Coronary artery (tissue), 2 donors: ENCODE data around the gene IGFN1.

Source experiments
- DNase-seq: peaks from one replicate; pipeline ENCODE4 v3.0.0-alpha.2; 2017; ENCODE audit warnings: low spot score
- H3K27ac ChIP-seq, 2 donors: fragments of 200-600 bp; sonication (generic); one replicate each; pipeline ENCODE4 v1.5.1; 2016 to 2019
- H3K4me3 ChIP-seq: fragments of 200-600 bp; sonication (generic); 2 replicates; pipeline ENCODE4 v1.5.1; 2016; ENCODE audit warnings: mild to moderate bottlenecking, moderate library complexity
- TF ChIP-seq, protein P1 (sequence below): fragments of 200-600 bp; sonication (generic); IDR thresholded peaks from one replicate; pipeline ENCODE4 v1.5.1; 2019; ENCODE audit warnings: antibody characterized with exemption

The IGFN1 gene

DNA sequence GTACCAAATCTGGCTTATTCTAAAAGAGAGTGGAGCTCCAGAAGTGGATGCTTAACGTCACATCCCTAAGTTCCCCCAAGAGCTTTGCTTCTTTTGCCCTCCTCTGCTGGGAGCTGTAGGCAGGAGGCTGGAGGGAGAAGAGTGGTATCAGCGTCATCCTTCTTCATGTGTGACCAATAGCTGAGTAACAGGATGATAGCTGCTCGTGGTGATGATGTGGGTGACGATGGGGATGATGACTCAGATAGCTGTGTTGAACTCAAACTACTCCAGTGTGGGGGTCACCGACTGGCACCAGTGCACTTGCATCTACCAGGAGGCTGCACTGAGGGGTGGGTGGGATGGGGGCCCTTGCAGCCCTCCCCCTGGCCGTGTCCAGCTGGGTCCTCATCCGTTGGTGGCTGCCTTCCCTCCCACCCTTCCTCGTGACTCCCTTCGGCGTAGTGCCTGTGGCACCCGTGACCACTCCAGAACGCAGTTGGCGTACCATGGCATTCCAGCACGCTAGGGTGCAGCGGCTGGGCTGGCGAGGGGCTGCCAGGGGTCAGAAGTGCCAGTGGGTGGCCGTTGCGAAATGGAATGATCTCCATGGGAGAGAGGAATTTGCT is 1.1 kb downstream of the IGFN1 start:
- no peak overlapping the region for H3K27ac ChIP-seq
- H3K4me3 ChIP-seq, result no peak overlapping the region
- TF ChIP-seq, protein P1, sequence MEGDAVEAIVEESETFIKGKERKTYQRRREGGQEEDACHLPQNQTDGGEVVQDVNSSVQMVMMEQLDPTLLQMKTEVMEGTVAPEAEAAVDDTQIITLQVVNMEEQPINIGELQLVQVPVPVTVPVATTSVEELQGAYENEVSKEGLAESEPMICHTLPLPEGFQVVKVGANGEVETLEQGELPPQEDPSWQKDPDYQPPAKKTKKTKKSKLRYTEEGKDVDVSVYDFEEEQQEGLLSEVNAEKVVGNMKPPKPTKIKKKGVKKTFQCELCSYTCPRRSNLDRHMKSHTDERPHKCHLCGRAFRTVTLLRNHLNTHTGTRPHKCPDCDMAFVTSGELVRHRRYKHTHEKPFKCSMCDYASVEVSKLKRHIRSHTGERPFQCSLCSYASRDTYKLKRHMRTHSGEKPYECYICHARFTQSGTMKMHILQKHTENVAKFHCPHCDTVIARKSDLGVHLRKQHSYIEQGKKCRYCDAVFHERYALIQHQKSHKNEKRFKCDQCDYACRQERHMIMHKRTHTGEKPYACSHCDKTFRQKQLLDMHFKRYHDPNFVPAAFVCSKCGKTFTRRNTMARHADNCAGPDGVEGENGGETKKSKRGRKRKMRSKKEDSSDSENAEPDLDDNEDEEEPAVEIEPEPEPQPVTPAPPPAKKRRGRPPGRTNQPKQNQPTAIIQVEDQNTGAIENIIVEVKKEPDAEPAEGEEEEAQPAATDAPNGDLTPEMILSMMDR, result no peak
- no peak for DNase-seq

DNA sequence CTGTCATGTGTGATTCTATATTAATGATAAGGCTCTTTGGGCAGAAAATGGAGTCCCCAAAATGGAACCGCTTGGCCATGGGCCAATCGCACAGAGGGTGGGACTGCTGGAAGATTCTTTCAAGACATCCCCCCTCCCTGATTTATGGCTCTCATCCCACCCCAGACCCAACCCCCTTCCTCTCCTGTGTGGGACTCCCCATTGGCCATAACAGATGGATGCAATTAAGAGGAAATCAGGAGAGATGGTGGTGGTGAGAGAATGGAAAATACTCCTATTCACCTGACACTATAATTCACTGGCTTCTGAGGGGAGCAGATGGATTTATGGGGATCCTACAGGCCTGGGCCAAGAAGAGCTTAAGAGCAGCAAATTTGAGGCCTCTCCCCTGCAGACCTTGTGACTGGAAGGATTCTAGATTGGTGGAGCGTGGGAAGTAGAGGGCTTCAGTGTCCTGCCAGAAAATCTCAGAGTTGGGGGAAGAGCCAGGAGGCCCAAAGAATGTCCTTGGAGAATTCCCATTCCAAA is 1.7 kb downstream of the IGFN1 start:
- H3K27ac ChIP-seq, result no peak overlapping the region
- DNase-seq, result no peak
- TF ChIP-seq, protein P1, result no peak
- H3K4me3 ChIP-seq, result no peak overlapping the region

DNA sequence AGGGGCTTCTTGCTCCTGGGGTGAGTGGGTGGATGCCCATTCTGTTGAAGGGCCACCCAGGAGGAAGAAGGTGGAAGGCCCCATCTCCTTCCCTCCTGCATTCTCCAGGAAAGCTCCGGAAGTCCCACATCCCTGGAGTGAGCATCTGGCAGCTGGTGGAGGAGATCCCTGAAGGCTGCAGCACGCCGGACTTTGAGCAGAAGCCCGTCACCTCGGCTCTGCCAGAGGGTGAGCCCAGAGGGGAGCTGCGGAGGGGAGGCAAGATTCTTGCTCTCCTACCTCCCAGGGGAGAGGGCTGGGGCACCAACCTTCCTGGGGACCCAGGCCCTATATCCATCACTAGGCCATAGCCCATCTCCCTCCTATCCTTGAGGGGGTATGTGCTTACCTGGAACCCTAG is 3.4 kb downstream of the IGFN1 start:
- DNase-seq, result no peak
- Histone ChIP-seq H3K27ac (no peak overlapping the region), H3K4me3 (no peak overlapping the region)
- TF ChIP-seq, protein P1, result no peak

DNA sequence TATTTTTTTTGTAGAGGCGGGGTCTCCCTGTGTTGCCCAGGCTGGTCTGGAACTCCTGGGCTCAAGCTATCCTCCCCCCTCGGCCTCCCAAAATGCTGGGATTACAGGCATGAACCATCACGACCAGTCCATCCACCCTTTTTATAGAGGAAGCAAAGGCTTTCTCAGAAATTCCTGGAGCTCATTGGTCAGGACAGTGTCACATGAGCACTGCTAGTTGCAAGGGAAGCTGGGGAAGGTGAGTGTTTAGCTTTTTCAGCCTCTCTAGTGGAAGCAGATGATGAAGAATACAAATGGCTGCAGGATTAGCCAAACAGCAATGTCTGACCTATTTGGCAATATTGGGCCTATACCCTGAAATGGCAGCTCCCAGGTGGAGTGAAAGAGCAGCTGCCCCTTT is 8.0 kb downstream of the IGFN1 start:
- no peak for DNase-seq

DNA sequence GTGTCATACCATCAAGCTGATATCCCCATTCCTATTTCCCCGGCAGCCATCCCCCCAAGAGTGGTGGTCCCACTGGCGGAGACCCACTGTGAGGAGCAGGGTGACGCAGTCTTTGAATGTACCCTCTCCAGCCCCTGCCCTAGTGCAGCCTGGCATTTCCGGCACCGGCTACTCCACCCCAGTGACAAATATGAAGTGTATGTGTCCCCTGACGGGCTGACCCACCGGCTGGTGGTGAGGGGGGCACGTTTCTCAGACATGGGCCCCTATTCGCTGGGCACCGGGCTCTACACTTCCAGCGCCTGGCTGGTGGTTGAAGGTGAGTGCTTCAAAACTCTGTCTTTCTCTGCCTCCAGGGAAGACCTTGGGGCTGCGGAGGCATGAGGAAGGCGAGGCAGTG is 14.4 kb downstream of the IGFN1 start:
- DNase-seq, result no peak
- TF ChIP-seq, protein P1, result no peak
- H3K27ac ChIP-seq, result no peak overlapping the region
- H3K4me3 ChIP-seq, result no peak overlapping the region

More for the DNA sequence above, 8.0 kb downstream of the IGFN1 start:
- Histone ChIP-seq H3K27ac (no peak overlapping the region), H3K4me3 (no peak overlapping the region)
- TF ChIP-seq, protein P1, result no peak

DNA sequence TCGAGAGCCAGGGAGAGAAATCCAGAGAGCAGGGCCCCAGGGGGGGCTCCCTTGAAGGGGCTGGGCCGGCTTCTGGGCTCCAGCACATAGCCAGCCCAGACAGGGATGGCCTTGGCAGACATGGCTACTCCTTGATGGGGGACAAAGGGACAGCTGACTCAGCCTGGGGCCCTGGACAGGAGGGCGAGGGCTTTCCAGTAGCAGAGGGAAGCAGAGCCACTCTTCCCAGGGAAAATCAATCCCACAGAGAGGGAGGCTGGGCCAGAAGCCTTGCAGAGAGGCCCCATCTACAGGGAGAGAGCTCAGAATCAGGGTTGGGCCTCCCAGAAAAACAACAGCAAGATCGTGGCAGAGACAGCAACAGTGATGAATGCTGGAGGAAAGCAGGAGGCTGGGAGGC is 15.6 kb downstream of the IGFN1 start:
- Histone ChIP-seq H3K4me3 (no peak overlapping the region), H3K27ac (no peak overlapping the region)
- no peak for DNase-seq
- TF ChIP-seq, protein P1, result no peak

DNA sequence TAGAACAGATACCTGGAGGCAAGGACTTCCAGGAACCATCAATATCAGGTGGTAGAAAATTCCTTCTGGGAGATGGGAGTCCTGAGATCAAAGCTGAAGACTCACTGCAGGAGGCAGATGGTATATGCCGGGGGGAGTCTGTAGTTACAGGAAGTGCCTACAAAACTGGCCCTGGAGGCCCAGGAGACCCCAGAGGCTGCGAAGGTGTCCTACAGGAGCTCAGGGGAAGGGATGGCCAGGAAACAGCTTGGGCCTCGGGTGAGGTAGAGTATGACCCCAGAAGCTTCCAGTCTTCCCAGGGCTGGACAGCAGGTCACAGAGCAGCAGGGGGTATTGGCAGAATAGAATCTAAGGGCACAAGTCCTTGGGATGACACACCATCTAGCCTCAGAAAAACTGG is 16.4 kb downstream of the IGFN1 start:
- Histone ChIP-seq H3K4me3 (no peak overlapping the region), H3K27ac (no peak overlapping the region)
- TF ChIP-seq, protein P1, result no peak
- no peak for DNase-seq
